ENCODE measurements around the gene EFCAB5. TPM values are rescaled to one million over a fixed set of nuclear protein-coding genes. Genes with fewer than 3 reads are reported as not detected.
A peak's percentile ranks its signal among the peaks of the same experiment; 100 is the strongest.

The EFCAB5 gene
- total and polyA plus RNA-seq, 2 of the 13 experiments (the other 11 are each of a cell fraction or from before 2014, with no cell fraction given): 0.15 TPM; not detected in 1

DNA sequence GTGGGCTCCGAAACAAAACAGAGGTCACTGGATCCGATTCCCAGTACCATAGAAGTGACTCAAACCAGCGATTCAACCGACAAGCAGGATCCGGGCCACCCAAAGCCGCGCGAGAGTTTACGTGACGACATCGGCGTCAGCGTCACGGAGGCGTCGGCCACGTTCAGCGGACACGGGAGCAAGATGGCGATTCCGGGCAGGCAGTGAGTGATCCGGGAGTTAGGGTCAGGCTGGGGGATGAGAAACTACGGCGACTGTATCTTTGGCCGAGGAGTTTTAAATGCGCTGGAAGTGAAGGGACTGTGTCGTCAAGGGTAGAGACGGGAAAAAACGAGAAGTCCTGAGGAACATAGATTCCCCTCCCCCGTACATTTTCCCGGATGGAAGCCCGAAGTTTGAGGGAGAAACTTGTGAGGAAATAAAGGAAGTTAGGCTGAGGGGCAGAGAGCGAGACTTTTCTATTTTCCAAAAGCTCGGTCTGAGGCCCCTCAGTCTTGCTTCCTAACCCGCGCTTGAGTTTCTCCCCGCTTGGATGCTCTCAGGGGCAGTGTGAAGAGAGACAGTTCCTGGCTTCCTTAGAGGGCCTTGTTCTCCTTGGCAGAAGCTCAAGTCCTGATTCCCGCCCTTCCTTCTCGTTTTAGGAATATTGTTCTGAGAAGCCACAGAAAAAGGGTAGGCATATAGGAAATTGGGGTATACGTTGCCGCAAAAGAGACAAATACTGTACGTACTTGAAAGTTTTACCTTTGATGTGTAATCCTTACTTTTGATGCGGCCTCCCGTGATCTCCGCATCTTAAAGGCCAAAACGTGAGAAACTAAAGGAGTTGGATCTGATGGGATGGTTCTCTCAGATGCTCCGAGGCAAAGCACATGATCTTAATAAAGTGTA, 175.5 kb downstream of the EFCAB5 start, which contains the start of gene NSRP1 (continued):
- TF ChIP-seq, protein P1, sequence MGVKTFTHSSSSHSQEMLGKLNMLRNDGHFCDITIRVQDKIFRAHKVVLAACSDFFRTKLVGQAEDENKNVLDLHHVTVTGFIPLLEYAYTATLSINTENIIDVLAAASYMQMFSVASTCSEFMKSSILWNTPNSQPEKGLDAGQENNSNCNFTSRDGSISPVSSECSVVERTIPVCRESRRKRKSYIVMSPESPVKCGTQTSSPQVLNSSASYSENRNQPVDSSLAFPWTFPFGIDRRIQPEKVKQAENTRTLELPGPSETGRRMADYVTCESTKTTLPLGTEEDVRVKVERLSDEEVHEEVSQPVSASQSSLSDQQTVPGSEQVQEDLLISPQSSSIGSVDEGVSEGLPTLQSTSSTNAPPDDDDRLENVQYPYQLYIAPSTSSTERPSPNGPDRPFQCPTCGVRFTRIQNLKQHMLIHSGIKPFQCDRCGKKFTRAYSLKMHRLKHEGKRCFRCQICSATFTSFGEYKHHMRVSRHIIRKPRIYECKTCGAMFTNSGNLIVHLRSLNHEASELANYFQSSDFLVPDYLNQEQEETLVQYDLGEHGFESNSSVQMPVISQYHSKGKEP (CRISPR knock-in tag; IDR thresholded peaks at IDR 0.05): 0 out of 2 replicates have a peak, but pooled peaks have one; percentile 29
- TF ChIP-seq, protein P2, sequence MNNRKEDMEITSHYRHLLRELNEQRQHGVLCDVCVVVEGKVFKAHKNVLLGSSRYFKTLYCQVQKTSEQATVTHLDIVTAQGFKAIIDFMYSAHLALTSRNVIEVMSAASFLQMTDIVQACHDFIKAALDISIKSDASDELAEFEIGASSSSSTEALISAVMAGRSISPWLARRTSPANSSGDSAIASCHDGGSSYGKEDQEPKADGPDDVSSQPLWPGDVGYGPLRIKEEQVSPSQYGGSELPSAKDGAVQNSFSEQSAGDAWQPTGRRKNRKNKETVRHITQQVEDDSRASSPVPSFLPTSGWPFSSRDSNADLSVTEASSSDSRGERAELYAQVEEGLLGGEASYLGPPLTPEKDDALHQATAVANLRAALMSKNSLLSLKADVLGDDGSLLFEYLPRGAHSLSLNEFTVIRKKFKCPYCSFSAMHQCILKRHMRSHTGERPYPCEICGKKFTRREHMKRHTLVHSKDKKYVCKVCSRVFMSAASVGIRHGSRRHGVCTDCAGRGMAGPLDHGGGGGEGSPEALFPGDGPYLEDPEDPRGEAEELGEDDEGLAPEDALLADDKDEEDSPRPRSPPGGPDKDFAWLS (CRISPR knock-in tag; IDR thresholded peaks at IDR 0.05; ENCODE audit: borderline replicate concordance): no peak
- TF ChIP-seq ZNF572 (CRISPR knock-in tag; IDR thresholded peaks at IDR 0.05) (0 out of 2 replicates have a peak, but pooled peaks have one; percentile 55), AGO2 (optimal IDR thresholded peaks at IDR 0.05; ENCODE audit: low read depth, low read length) (no peak), MXD4 (CRISPR knock-in tag; IDR thresholded peaks at IDR 0.05) (peak; percentile 42), HOXD1 (CRISPR knock-in tag; IDR thresholded peaks at IDR 0.05) (0 out of 2 replicates have a peak, but pooled peaks have one; percentile 46), ZNF652 (CRISPR knock-in tag; IDR thresholded peaks at IDR 0.05; ENCODE audit: borderline replicate concordance, low read depth) (no peak), HDAC6 (IDR thresholded peaks at IDR 0.05; ENCODE audit: low read depth, low read length) (no peak), ZMAT3 (CRISPR knock-in tag; conservative IDR thresholded peaks at IDR 0.05) (no peak), NAIF1 (CRISPR knock-in tag; IDR thresholded peaks at IDR 0.05; ENCODE audit: borderline replicate concordance) (peak; percentile 62; the same call in 1 of the 2 replicates), NR1H2 (CRISPR knock-in tag; IDR thresholded peaks at IDR 0.05; ENCODE audit: borderline replicate concordance, low read depth) (no peak), GABPB1 (CRISPR knock-in tag; IDR thresholded peaks at IDR 0.05) (peak; percentile 65; the same call in 1 of the 2 replicates), NR3C1 (CRISPR knock-in tag; IDR thresholded peaks at IDR 0.05) (no peak), BRD4 (CRISPR knock-in tag; IDR thresholded peaks at IDR 0.05) (peak; percentile 98)
- TF ChIP-seq, protein P3, sequence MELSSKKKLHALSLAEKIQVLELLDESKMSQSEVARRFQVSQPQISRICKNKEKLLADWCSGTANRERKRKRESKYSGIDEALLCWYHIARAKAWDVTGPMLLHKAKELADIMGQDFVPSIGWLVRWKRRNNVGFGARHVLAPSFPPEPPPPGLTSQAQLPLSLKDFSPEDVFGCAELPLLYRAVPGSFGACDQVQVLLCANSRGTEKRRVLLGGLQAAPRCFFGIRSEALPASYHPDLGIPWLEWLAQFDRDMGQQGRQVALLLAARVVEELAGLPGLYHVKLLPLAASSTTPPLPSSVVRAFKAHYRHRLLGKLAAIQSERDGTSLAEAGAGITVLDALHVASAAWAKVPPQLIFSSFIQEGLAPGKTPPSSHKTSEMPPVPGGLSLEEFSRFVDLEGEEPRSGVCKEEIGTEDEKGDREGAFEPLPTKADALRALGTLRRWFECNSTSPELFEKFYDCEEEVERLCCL (CRISPR knock-in tag; IDR thresholded peaks at IDR 0.05; ENCODE audit: borderline replicate concordance): no peak
- TF ChIP-seq, protein P4, sequence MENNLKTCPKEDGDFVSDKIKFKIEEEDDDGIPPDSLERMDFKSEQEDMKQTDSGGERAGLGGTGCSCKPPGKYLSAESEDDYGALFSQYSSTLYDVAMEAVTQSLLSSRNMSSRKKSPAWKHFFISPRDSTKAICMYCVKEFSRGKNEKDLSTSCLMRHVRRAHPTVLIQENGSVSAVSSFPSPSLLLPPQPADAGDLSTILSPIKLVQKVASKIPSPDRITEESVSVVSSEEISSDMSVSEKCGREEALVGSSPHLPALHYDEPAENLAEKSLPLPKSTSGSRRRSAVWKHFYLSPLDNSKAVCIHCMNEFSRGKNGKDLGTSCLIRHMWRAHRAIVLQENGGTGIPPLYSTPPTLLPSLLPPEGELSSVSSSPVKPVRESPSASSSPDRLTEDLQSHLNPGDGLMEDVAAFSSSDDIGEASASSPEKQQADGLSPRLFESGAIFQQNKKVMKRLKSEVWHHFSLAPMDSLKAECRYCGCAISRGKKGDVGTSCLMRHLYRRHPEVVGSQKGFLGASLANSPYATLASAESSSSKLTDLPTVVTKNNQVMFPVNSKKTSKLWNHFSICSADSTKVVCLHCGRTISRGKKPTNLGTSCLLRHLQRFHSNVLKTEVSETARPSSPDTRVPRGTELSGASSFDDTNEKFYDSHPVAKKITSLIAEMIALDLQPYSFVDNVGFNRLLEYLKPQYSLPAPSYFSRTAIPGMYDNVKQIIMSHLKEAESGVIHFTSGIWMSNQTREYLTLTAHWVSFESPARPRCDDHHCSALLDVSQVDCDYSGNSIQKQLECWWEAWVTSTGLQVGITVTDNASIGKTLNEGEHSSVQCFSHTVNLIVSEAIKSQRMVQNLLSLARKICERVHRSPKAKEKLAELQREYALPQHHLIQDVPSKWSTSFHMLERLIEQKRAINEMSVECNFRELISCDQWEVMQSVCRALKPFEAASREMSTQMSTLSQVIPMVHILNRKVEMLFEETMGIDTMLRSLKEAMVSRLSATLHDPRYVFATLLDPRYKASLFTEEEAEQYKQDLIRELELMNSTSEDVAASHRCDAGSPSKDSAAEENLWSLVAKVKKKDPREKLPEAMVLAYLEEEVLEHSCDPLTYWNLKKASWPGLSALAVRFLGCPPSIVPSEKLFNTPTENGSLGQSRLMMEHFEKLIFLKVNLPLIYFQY (CRISPR knock-in tag; IDR thresholded peaks at IDR 0.05; ENCODE audit: borderline replicate concordance): no peak
- TF ChIP-seq, protein P5, sequence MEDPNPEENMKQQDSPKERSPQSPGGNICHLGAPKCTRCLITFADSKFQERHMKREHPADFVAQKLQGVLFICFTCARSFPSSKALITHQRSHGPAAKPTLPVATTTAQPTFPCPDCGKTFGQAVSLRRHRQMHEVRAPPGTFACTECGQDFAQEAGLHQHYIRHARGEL (CRISPR knock-in tag; IDR thresholded peaks at IDR 0.05): no peak
